ENCODE data around the gene ANKRD53.

GRCh38 chr2:70964596-70965386 lies 13.6 kb upstream of the ANKRD53 start:
- TF ChIP-seq POLR2A (IDR thresholded peaks at IDR 0.05) (no peak), CTCF (IDR thresholded peaks at IDR 0.05) (peak; percentile 50 to 86)
